Naive B cell (primary cell): ENCODE measurements around the gene MLLT1. TPM values are rescaled to one million over a fixed set of nuclear protein-coding genes. Genes with fewer than 3 reads are reported as not detected.
A peak's percentile ranks its signal among the peaks of the same experiment; 100 is the strongest.

Source experiments
- ATAC-seq, 2 donors: fragments of 150-1000 bp; cut with Tn5 transposase; 2 replicates each; pipeline ENCODE4 v1.10.0; 2021; ENCODE audit warnings: low read depth in 2 of 2, mild to moderate bottlenecking in 2 of 2, moderate library complexity in 2 of 2
- DNase-seq: peaks from one replicate; pipeline ENCODE4 v3.0.0; 2022
- H3K27ac Mint-ChIP-seq, 6 donors: one replicate each; pipeline ENCODE4 v1.8.0; 2020 to 2022; ENCODE audit warnings: mild to moderate bottlenecking in 6 of 6, mixed read lengths in 6 of 6, moderate library complexity in 5 of 6, inconsistent platforms in 2 of 6
- H3K27me3 Mint-ChIP-seq, 3 donors: one replicate each; pipeline ENCODE4 v1.8.0; 2021 to 2022; ENCODE audit warnings: mixed read lengths in 3 of 3, mild to moderate bottlenecking in 1 of 3
- H3K36me3 Mint-ChIP-seq, 2 donors: one replicate each; pipeline ENCODE4 v1.8.0; 2020 to 2022; ENCODE audit warnings: mixed read lengths in 2 of 2, inconsistent platforms in 1 of 2, mild to moderate bottlenecking in 1 of 2
- H3K4me1 Mint-ChIP-seq, 3 donors: one replicate each; pipeline ENCODE4 v1.8.0; 2020 to 2022; ENCODE audit warnings: mixed read lengths in 3 of 3, inconsistent platforms in 1 of 3, mild to moderate bottlenecking in 1 of 3, moderate library complexity in 1 of 3
- H3K4me3 Mint-ChIP-seq, 8 donors: one replicate each; pipeline ENCODE4 v1.8.0; 2020 to 2022; ENCODE audit warnings: mild to moderate bottlenecking in 8 of 8, mixed read lengths in 8 of 8, moderate library complexity in 8 of 8, inconsistent platforms in 2 of 8
- H3K9me3 Mint-ChIP-seq, 7 donors: one replicate each; pipeline ENCODE4 v1.8.0; 2020 to 2022; ENCODE audit warnings: mixed read lengths in 7 of 7, mild to moderate bottlenecking in 5 of 7, inconsistent platforms in 2 of 7, moderate library complexity in 1 of 7
- polyA plus RNA-seq, 6 donors: library from polyadenylated mRNA; unstranded; fragments of 300-500 nt; fragmentation: Illumina TruSeq; gene quantifications; one replicate each; pipeline ENCODE4 v1.2.3, GENCODE V29; 2021; ENCODE audit warnings: low read depth in 6 of 6

Gene MLLT1
- polyA plus RNA-seq, 6 donors from 2014 or later, result 0.43 to 1.7 (median 1.3) TPM

DNA sequence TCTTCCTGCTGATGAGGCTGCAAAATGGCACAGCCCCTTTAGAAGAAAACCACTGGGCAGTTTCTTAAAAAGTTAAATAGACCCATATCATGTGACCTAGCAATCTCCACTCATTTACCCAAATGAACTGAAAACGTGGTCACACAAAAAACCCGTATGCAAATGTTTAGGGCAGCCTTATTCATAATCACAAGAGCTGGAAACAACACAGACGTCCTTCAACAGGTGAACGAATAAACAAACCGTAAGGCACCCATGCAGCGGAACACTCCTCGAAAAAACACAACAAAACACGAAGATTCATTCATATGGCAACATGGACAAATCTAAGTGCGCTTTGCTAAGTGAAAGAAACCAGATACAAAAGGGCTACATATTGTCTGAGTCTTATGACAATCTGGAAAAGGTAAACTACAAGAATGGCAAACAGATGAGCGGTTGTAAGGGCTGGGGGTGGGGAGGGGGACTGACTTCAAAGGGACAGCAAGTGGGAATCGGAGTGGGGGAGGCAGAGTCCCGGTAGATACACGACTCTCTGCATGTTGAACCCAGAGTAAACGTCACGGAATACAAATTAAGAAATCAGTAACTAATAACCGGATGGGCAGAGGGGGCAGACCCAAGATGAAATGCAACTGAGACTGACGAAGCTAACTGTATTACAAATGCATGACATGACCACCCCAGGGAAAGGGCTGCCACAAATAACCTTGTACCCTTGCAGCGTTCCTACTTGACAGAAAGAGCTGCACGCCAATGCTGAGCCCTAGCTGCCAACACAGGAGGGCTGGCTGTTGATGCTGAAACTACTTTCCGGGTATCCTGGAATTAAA lies 33.4 kb downstream of the MLLT1 start:
- Mint-ChIP-seq H3K36me3 (no peaks in the 10 kb centered on the region), H3K4me3 (peak overlapping the region in 1 of 8 donors; percentile 18), H3K27ac (peak overlapping the region in 1 of 6 donors; percentile 88), H3K27me3 (no peaks in the 10 kb centered on the region), H3K4me1 (peaks cover 55 to 69% (median 59%) of the 10 kb centered on the region in 3 donors), H3K9me3 (peaks cover 0 to 2% (median 0%) of the 10 kb centered on the region in 7 donors)
- no peak for DNase-seq
- no peak for ATAC-seq

DNA sequence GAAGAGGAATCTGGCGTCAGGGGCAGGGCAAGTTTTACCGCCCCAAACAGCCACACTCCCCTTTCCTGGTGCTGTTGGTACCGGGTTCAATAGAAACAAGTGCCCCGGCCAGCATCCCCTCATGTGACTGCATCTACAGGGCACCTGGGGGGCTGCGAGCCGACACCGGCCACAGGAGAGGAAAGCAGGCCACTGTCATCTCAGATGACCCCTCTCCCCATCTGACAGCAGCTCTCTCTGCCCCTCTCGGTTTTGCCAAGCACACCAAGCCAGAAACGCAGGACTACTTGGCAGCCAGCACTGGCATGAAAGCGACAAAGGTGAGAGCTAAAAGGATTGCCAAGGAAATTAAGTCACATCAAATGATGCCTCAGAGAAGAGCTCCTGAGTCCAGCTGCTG lies 37.1 kb downstream of the MLLT1 start:
- H3K9me3 Mint-ChIP-seq, result peaks cover 0 to 2% (median 0%) of the 10 kb centered on the region in 7 donors
- H3K4me1 Mint-ChIP-seq, result peaks cover 45 to 51% (median 47%) of the 10 kb centered on the region in 3 donors
- H3K27ac Mint-ChIP-seq, result peak overlapping the region in 2 of 6 donors; percentile 63 to 67
- peak overlapping the region in 1 of 8 donors; percentile 9 for H3K4me3 Mint-ChIP-seq
- no peak for DNase-seq
- ATAC-seq, result no peak
- no peaks in the 10 kb centered on the region for H3K27me3 Mint-ChIP-seq
- peaks cover 0 to 9% of the 10 kb centered on the region in 2 donors for H3K36me3 Mint-ChIP-seq

DNA sequence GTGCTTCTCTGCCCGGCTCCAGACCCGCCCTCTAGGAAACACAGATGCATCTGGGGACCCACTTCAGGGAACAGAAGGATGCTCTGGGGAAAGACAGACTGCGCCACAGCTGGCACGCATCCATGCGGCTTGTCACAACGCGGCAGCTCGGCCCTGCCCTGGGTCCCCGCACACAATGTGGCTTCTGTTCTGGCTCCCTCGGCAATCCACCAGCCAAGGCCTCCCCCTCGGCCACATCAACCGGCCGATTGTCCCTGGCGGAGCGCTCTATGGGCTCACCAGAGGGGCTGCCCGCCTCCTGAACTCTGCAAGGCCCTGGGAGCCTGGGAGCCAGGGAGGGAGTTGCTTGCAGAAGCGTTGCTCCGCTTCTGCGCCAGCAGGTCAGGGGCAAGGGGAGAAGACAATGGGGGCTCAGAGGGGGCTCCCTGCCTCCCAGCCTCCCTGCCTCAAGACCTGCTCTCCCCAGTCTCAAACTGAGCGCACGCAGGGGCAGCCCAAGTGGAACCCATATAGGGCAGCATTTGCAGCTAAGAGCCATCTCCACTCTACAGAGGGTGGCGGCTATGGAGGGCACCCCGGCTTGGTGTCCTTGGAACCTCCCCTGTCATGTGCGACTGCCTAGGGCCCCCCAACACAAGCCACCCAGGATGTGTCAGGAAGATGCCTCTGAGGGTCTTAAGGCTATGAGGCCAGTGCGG lies 37.9 kb downstream of the MLLT1 start:
- H3K9me3 Mint-ChIP-seq, result peaks cover 0 to 2% (median 0%) of the 10 kb centered on the region in 7 donors
- H3K27me3 Mint-ChIP-seq, result no peaks in the 10 kb centered on the region
- no peak for DNase-seq
- H3K4me3 Mint-ChIP-seq, result no peak overlapping the region
- H3K36me3 Mint-ChIP-seq, result peaks cover 0 to 9% of the 10 kb centered on the region in 2 donors
- ATAC-seq, result no peak
- no peak overlapping the region for H3K27ac Mint-ChIP-seq
- H3K4me1 Mint-ChIP-seq, result peaks cover 38 to 45% (median 43%) of the 10 kb centered on the region in 3 donors

GRCh38 chr19:6241056-6241455 lies 38.7 kb downstream of the MLLT1 start:
- Mint-ChIP-seq H3K27ac (no peak overlapping the region), H3K27me3 (no peaks in the 10 kb centered on the region), H3K9me3 (peaks cover 0 to 2% (median 0%) of the 10 kb centered on the region in 7 donors), H3K4me1 (peaks cover 31 to 38% (median 35%) of the 10 kb centered on the region in 3 donors), H3K4me3 (no peak overlapping the region), H3K36me3 (peaks cover 0 to 9% of the 10 kb centered on the region in 2 donors)
- ATAC-seq (no peak), DNase-seq (no peak)

GRCh38 chr19:6239871-6240676 lies 39.7 kb downstream of the MLLT1 start:
- no peaks in the 10 kb centered on the region for H3K27me3 Mint-ChIP-seq
- DNase-seq (no peak), ATAC-seq (no peak)
- peaks cover 37 to 43% (median 40%) of the 10 kb centered on the region in 3 donors for H3K4me1 Mint-ChIP-seq
- H3K36me3 Mint-ChIP-seq, result peaks cover 0 to 9% of the 10 kb centered on the region in 2 donors
- no peaks in the 10 kb centered on the region for H3K9me3 Mint-ChIP-seq
- no peak overlapping the region for H3K4me3 Mint-ChIP-seq
- H3K27ac Mint-ChIP-seq, result peak overlapping the region in 1 of 6 donors; percentile 76

GRCh38 chr19:6239401-6239844 lies 40.4 kb downstream of the MLLT1 start:
- H3K4me1 Mint-ChIP-seq, result peaks cover 40 to 44% (median 42%) of the 10 kb centered on the region in 3 donors
- no peak overlapping the region for H3K4me3 Mint-ChIP-seq
- no peaks in the 10 kb centered on the region for H3K27me3 Mint-ChIP-seq
- H3K9me3 Mint-ChIP-seq, result no peaks in the 10 kb centered on the region
- DNase-seq, result no peak
- peaks cover 0 to 9% of the 10 kb centered on the region in 2 donors for H3K36me3 Mint-ChIP-seq
- peak overlapping the region in 2 of 6 donors; percentile 11 to 76 for H3K27ac Mint-ChIP-seq
- ATAC-seq, result no peak

DNA sequence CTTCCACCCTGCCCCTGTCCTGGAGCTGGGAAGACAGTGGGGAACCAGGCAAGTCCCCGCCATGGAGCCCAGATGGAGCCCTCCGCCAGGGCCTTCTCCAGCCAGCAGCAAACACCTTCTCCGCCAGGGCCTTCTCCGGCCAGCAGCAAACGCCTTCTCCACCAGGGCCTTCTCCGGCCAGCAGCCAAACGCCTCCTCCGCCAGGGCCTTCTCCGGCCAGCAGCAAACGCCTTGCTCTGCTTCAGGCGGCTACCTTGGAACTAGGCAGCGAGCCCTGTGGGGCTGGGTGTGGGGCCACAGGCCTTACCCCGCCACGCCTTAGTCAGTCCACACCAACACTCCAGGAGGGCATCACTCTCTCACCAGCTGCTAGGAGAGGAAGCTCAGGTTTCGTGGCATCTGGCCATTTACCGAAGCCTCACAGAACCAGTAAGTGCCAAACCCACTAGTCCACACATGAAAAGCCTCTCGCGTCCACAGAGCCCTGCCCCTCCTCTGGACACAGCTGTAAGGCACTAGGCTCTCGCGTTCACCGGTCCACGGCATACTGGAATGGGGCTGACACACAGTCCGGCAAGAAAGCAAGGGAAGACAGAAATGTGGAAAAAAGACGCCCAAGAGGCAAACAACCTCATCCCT lies 41.0 kb downstream of the MLLT1 start:
- Mint-ChIP-seq H3K27me3 (no peaks in the 10 kb centered on the region), H3K36me3 (peaks cover 0 to 9% of the 10 kb centered on the region in 2 donors), H3K27ac (peak overlapping the region in 3 of 6 donors; percentile 11 to 44 (median 24)), H3K9me3 (no peaks in the 10 kb centered on the region), H3K4me3 (no peak overlapping the region), H3K4me1 (peaks cover 39 to 42% (median 41%) of the 10 kb centered on the region in 3 donors)
- ATAC-seq, result no peak
- no peak for DNase-seq

- peak overlapping the region in 1 of 6 donors; percentile 24 for H3K27ac Mint-ChIP-seq
- no peaks in the 10 kb centered on the region for H3K9me3 Mint-ChIP-seq
- H3K4me1 Mint-ChIP-seq, result peaks cover 36 to 40% (median 37%) of the 10 kb centered on the region in 3 donors
- ATAC-seq, result no peak
- H3K4me3 Mint-ChIP-seq, result no peak overlapping the region
- no peaks in the 10 kb centered on the region for H3K27me3 Mint-ChIP-seq
- H3K36me3 Mint-ChIP-seq, result peaks cover 0 to 9% of the 10 kb centered on the region in 2 donors
- DNase-seq, result no peak
Measured at GRCh38 chr19:6238256-6238642, 41.5 kb downstream of the MLLT1 start.

GRCh38 chr19:6236310-6237291 lies 43.2 kb downstream of the MLLT1 start:
- DNase-seq, result no peak
- no peak overlapping the region for H3K27ac Mint-ChIP-seq

GRCh38 chr19:6235031-6235951 lies 44.5 kb downstream of the MLLT1 start:
- H3K27me3 Mint-ChIP-seq, result no peaks in the 10 kb centered on the region
- no peaks in the 10 kb centered on the region for H3K9me3 Mint-ChIP-seq
- peaks cover 0 to 9% of the 10 kb centered on the region in 2 donors for H3K36me3 Mint-ChIP-seq
- H3K4me3 Mint-ChIP-seq, result peak overlapping the region in 1 of 8 donors; percentile 77
- H3K4me1 Mint-ChIP-seq, result peaks cover 36 to 57% (median 42%) of the 10 kb centered on the region in 3 donors
- ATAC-seq (no peak), DNase-seq (no peak)
- H3K27ac Mint-ChIP-seq, result peak overlapping the region in 3 of 6 donors; percentile 37 to 73 (median 69)

More at GRCh38 chr19:6236310-6237291, 43.2 kb downstream of the MLLT1 start:
- H3K4me1 Mint-ChIP-seq, result peaks cover 36 to 48% (median 36%) of the 10 kb centered on the region in 3 donors
- no peak for ATAC-seq
- H3K9me3 Mint-ChIP-seq, result no peaks in the 10 kb centered on the region
- no peak overlapping the region for H3K4me3 Mint-ChIP-seq
- H3K36me3 Mint-ChIP-seq, result peaks cover 0 to 9% of the 10 kb centered on the region in 2 donors
- H3K27me3 Mint-ChIP-seq, result no peaks in the 10 kb centered on the region

DNA sequence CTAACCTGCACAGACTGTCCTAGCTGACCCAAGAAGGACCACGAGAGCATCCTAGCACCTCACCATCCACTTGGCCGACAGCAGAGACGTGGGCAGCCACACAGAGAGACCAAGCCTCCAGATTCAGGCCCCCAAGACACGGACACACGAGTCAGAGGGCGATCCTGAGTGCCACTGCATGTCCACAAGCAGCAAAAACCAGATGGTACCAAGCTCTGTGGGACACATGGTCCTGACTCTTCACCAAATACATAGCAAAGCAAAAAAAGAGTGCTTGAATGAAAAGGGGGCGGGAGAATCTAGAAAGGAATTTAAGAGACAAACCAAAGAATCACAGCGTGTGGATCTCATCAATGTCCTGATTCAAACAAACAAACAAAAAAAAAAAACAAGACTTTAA lies 45.2 kb downstream of the MLLT1 start:
- ATAC-seq (no peak), DNase-seq (no peak)
- Mint-ChIP-seq H3K27ac (peak overlapping the region in 4 of 6 donors; percentile 64 to 83 (median 72)), H3K9me3 (no peaks in the 10 kb centered on the region), H3K36me3 (peaks cover 5 to 6% of the 10 kb centered on the region in 2 donors), H3K27me3 (no peaks in the 10 kb centered on the region), H3K4me1 (peaks cover 35 to 53% (median 43%) of the 10 kb centered on the region in 3 donors), H3K4me3 (peak overlapping the region in 1 of 8 donors; percentile 77)
